ENCODE results near the gene GLB1L2.
"Not testable (repeated sequence)": the region's sequence is repeated elsewhere in the genome, so short reads cannot be mapped to it uniquely, and the experiment has no call there.

GLB1L2 gene

GRCh38 chr11:134322553-134322952, 9.2 kb upstream of the GLB1L2 start:
- no peak for DNase-seq (ENCODE audit: low spot score)

- no peak for DNase-seq (ENCODE audit: low spot score)
These were observed 3.4 kb upstream of the GLB1L2 start for GRCh38 chr11:134328433-134328832.

GRCh38 chr11:134330611-134331353, 1.0 kb upstream of the GLB1L2 start:
- DNase-seq (ENCODE audit: low spot score): no peak

GRCh38 chr11:134332189-134332631, 422 bp downstream of the GLB1L2 start:
- no peak for DNase-seq (ENCODE audit: low spot score)

GRCh38 chr11:134332782-134333181, 994 bp downstream of the GLB1L2 start:
- DNase-seq (ENCODE audit: low spot score): no peak

GRCh38 chr11:134333312-134333711, 1.5 kb downstream of the GLB1L2 start:
- DNase-seq (ENCODE audit: low spot score): no peak

GRCh38 chr11:134333946-134334345, 2.2 kb downstream of the GLB1L2 start:
- no peak for DNase-seq (ENCODE audit: low spot score)

GRCh38 chr11:134334796-134335571, 3.2 kb downstream of the GLB1L2 start:
- no peak for DNase-seq (ENCODE audit: low spot score)

GRCh38 chr11:134337051-134337450, 5.3 kb downstream of the GLB1L2 start:
- DNase-seq (ENCODE audit: low spot score): no peak

GRCh38 chr11:134338068-134338467, 6.3 kb downstream of the GLB1L2 start:
- no peak for DNase-seq (ENCODE audit: low spot score)

GRCh38 chr11:134338654-134339053, 6.9 kb downstream of the GLB1L2 start:
- DNase-seq (ENCODE audit: low spot score): no peak

- no peak for DNase-seq (ENCODE audit: low spot score)
These were observed 8.0 kb downstream of the GLB1L2 start for GRCh38 chr11:134339756-134340155.

GRCh38 chr11:134340354-134340964, 8.7 kb downstream of the GLB1L2 start:
- no peak for DNase-seq (ENCODE audit: low spot score)

GRCh38 chr11:134341805-134342571, 10.2 kb downstream of the GLB1L2 start:
- DNase-seq (ENCODE audit: low spot score): no peak

GRCh38 chr11:134342572-134343340, 11.0 kb downstream of the GLB1L2 start:
- DNase-seq (ENCODE audit: low spot score): no peak

- DNase-seq (ENCODE audit: low spot score): no peak
These were observed 11.9 kb downstream of the GLB1L2 start for GRCh38 chr11:134343646-134344045.

GRCh38 chr11:134344497-134345236, 12.9 kb downstream of the GLB1L2 start:
- not testable (repeated sequence) for DNase-seq (ENCODE audit: low spot score)

GRCh38 chr11:134345237-134345550, 13.4 kb downstream of the GLB1L2 start:
- no peak for DNase-seq (ENCODE audit: low spot score)

GRCh38 chr11:134346101-134346975, 14.6 kb downstream of the GLB1L2 start:
- no peak for DNase-seq (ENCODE audit: low spot score)

- DNase-seq (ENCODE audit: low spot score): no peak
These were observed 15.2 kb downstream of the GLB1L2 start for GRCh38 chr11:134346976-134347350.

Data from GM03348 (cell line).